Adrenal gland (tissue), 12 donors: ENCODE measurements around the gene FGD2. TPM values are rescaled to one million over a fixed set of nuclear protein-coding genes. Genes with fewer than 3 reads are reported as not detected.

Source experiments
- DNase-seq, 7 donors: peaks; one replicate each; pipeline ENCODE4 v3.0.0-alpha.2; 2019 to 2020
- H3K27ac ChIP-seq, 5 donors: fragments of 200-600 bp; sonication (generic) in 4 of 5; 1 replicate in 3 of 5; 2 replicates in 2 of 5; pipeline versions ENCODE4 v1.5.1 to v1.8.0; 2016 to 2020; ENCODE audit warnings: mild to moderate bottlenecking in 1 of 5
- H3K27me3 ChIP-seq: fragments of 200-600 bp; 2 replicates; pipeline ENCODE4 v1.8.0; 2021
- H3K36me3 ChIP-seq, 2 donors: fragments of 200-600 bp; replicated peaks in 1 of 2; 1 replicate in 1 of 2; 2 replicates in 1 of 2; pipeline versions ENCODE4 v1.5.1 to v1.8.0; 2018 to 2022
- H3K4me1 ChIP-seq, 2 donors: fragments of 200-600 bp; replicated peaks in 1 of 2; 1 replicate in 1 of 2; 2 replicates in 1 of 2; pipeline versions ENCODE4 v1.5.1 to v1.8.0; 2018 to 2021
- H3K4me3 ChIP-seq, 4 donors: fragments of 200-600 bp; sonication (generic) in 3 of 4; one replicate each; pipeline ENCODE4 v1.5.1; 2016 to 2018
- H3K9me3 ChIP-seq, 3 donors: fragments of 200-600 bp; sonication (generic) in 1 of 3; replicated peaks in 1 of 3; 1 replicate in 2 of 3; 2 replicates in 1 of 3; pipeline versions ENCODE4 v1.5.1 to v1.8.0; 2016 to 2021
- CTCF ChIP-seq, 6 experiments: fragments of 450-650 bp in 4 of 6; fragments of 200-600 bp in 2 of 6; sonication (generic) in 1 of 6; IDR thresholded peaks; 1 replicate in 5 of 6; 2 replicates in 1 of 6; pipeline versions ENCODE4 v1.5.1 to v1.8.0; 2016 to 2021; ENCODE audit warnings: antibody characterized with exemption in 6 of 6, mild to moderate bottlenecking in 2 of 6, moderate library complexity in 1 of 6
- POLR2A ChIP-seq, 2 donors: fragments of 450-650 bp; IDR thresholded peaks; one replicate each; pipeline ENCODE4 v1.6.1; 2017; ENCODE audit warnings: antibody characterized with exemption in 2 of 2, mild to moderate bottlenecking in 2 of 2, moderate library complexity in 1 of 2
- WGBS, 4 donors: extraction: QIAGEN DNeasy Blood & Tissue Kit in 2 of 4; methylation state at CpG; one replicate each; pipeline versions ENCODE4 v1.1.5 to v1.1.7; 2013 to 2017; 5-methylcytosine and 5-hydroxymethylcytosine counted together
- intact Hi-C, 2 donors: fragments of 100-400 bp; cut with DNase I; formaldehyde crosslinking; loops; one replicate each; pipeline versions ENCODE4 v1.14.1 to v1.15.0; 2022 to 2023
- polyA plus RNA-seq, 3 donors: library from polyadenylated mRNA; stranded (reverse); fragments of 200-250 nt in 2 of 3; fragments of 350-450 nt in 1 of 3; fragmentation: Illumina TruSeq in 1 of 3; extraction: RNeasy Lipid Tissue Mini Kit (QIAGEN cat#74804) in 1 of 3; gene quantifications; one replicate each; pipeline ENCODE4 v1.2.3, GENCODE V29; 2013 to 2014
- total RNA-seq, 9 donors: library from RNA; depleted of rRNA in 4 of 9; stranded (reverse); fragments of >200 nt in 4 of 9; fragments of 120-200 nt in 1 of 9; fragmentation: NEBNext Ultra II Directional in 1 of 9; extraction: Animal tissue kit (Norgen Biotek cat#: 25700) in 1 of 9; gene quantifications; one replicate each; pipeline versions ENCODE4 v1.1.0 to v1.2.4, GENCODE V29; 2013 to 2023
- donor health status: healthy with polysubstance abuse.
- donor health status: Bipolar disorder and iron deficiency.
- donor health status: DM: yes; HTN: yes; CAD: no.
- donor health status: DM: no; HTN: no; CAD: no.
- donor health status: DM: no; HTN: no; CAD: no.
- donor health status: DM: yes; HTN: yes; CAD: no.

Gene FGD2
- total and polyA plus RNA-seq, 12 donors = 2.0 to 117 (median 26.4) TPM

- peaks cover 17 to 39% of the 10 kb centered on the region in 2 donors for H3K4me1 ChIP-seq
- H3K4me3 ChIP-seq = no peak overlapping the region
- H3K27ac ChIP-seq = peak overlapping the region in 3 of 5 donors; percentile 28 to 90 (median 60)
- 87 to 97% (median 90%) methylated on average over 2 to 4 of the region's 4 CpGs for WGBS, 4 donors
- intact Hi-C loops = loop anchor here (5.0 to 10.0 kb wide), 3 partner anchors 51 to 89 kb away; partner anchors contain the start of gene C6orf89 (in 1 of the 2)
- H3K9me3 ChIP-seq = no peaks in the 10 kb centered on the region
- TF ChIP-seq POLR2A (IDR thresholded peaks at IDR 0.05) (no peak), CTCF (IDR thresholded peaks at IDR 0.05) (no peak)
- peak in 1 of 7 donors; percentile 20 for DNase-seq
- H3K36me3 ChIP-seq = peaks cover 0 to 78% of the 10 kb centered on the region in 2 donors
- H3K27me3 ChIP-seq = no peaks in the 10 kb centered on the region
These were observed 29.5 kb upstream of the FGD2 start for GRCh38 chr6:36976007-36976264.

GRCh38 chr6:36976509-36976908, 28.9 kb upstream of the FGD2 start:
- Histone ChIP-seq H3K27ac (peak overlapping the region in 4 of 5 donors; percentile 60 to 90 (median 72)), H3K4me3 (no peak overlapping the region), H3K27me3 (no peaks in the 10 kb centered on the region), H3K4me1 (peaks cover 17 to 45% of the 10 kb centered on the region in 2 donors), H3K36me3 (peaks cover 0 to 78% of the 10 kb centered on the region in 2 donors), H3K9me3 (no peaks in the 10 kb centered on the region)
- intact Hi-C loops = loop anchor here (5.0 to 10.0 kb wide), 3 partner anchors 52 to 89 kb away; partner anchors contain the start of gene C6orf89 (in 1 of the 2)
- TF ChIP-seq POLR2A (IDR thresholded peaks at IDR 0.05) (no peak), CTCF (IDR thresholded peaks at IDR 0.05) (no peak)
- no peak for DNase-seq
- WGBS, 4 donors = 76 to 84% (median 78%) methylated on average over 5 to 7 of the region's 7 CpGs

GRCh38 chr6:36976931-36977330, 28.5 kb upstream of the FGD2 start:
- peak in 1 of 2 donors; percentile 40 for TF ChIP-seq POLR2A (IDR thresholded peaks at IDR 0.05)
- no peak for TF ChIP-seq CTCF (IDR thresholded peaks at IDR 0.05)
- H3K27me3 ChIP-seq = no peaks in the 10 kb centered on the region
- 50 to 70% (median 60%) methylated on average over 6 of the region's 6 CpGs for WGBS, 4 donors
- no peak overlapping the region for H3K4me3 ChIP-seq
- H3K4me1 ChIP-seq = peaks cover 17 to 48% of the 10 kb centered on the region in 2 donors
- peaks cover 0 to 75% of the 10 kb centered on the region in 2 donors for H3K36me3 ChIP-seq
- H3K27ac ChIP-seq = peak overlapping the region in 4 of 5 donors; percentile 60 to 90 (median 72)
- intact Hi-C loops = loop anchor here (5.0 to 10.0 kb wide), 3 partner anchors 52 to 90 kb away; partner anchors contain the start of gene C6orf89 (in 1 of the 2)
- no peaks in the 10 kb centered on the region for H3K9me3 ChIP-seq
- DNase-seq = peak; percentile 52 to 80 (median 75)

GRCh38 chr6:36977470-36977941, 27.9 kb upstream of the FGD2 start:
- H3K27me3 ChIP-seq = no peaks in the 10 kb centered on the region
- H3K4me1 ChIP-seq = peaks cover 17 to 54% of the 10 kb centered on the region in 2 donors
- H3K4me3 ChIP-seq = no peak overlapping the region
- H3K27ac ChIP-seq = peak overlapping the region in 4 of 5 donors; percentile 60 to 90 (median 72)
- WGBS, 4 donors = 67 to 72% (median 68%) methylated on average over 12 to 16 of the region's 16 CpGs; no CpG with 5 or more reads in 1 of the 4 donors
- H3K36me3 ChIP-seq = peaks cover 0 to 70% of the 10 kb centered on the region in 2 donors
- intact Hi-C loops = loop anchor here (5.0 to 10.0 kb wide), 3 partner anchors 53 to 90 kb away; partner anchors contain the start of gene C6orf89 (in 1 of the 2)
- DNase-seq = peak in 1 of 7 donors; percentile 32
- TF ChIP-seq CTCF (IDR thresholded peaks at IDR 0.05) (peak in 4 of 6 experiments; percentile 18 to 35 (median 29)), POLR2A (IDR thresholded peaks at IDR 0.05) (no peak)
- no peaks in the 10 kb centered on the region for H3K9me3 ChIP-seq
